GM19397 (cell line): ENCODE measurements around the gene TEKT3.

Experiments
- ATAC-seq: cut with Tn5 transposase; IDR thresholded peaks from one replicate; pipeline ENCODE4 v1.9.1; 2021; ENCODE audit warnings: mild to moderate bottlenecking, moderate library complexity; ENCODE audit not compliant: unreplicated experiment

TEKT3 gene

DNA sequence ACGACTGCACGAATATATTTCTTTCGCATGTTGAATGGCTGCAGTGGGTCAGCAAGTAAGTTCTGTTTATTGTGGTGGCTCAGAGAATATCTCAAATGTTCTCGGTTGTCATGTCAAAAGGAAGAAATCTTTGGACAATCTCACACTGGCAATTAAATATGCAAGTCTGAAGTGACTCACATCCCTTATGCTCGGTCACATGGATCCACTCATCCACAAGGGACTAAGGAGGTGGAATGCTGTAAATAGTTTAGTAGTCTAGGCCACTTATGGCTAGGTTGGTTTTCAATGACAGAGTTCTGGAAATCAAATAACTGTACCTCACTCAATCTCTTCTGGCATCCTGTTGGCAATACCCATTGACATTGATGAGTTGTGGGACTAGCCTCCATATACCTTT lies 43.2 kb downstream of the TEKT3 start:
- ATAC-seq, result no peak

DNA sequence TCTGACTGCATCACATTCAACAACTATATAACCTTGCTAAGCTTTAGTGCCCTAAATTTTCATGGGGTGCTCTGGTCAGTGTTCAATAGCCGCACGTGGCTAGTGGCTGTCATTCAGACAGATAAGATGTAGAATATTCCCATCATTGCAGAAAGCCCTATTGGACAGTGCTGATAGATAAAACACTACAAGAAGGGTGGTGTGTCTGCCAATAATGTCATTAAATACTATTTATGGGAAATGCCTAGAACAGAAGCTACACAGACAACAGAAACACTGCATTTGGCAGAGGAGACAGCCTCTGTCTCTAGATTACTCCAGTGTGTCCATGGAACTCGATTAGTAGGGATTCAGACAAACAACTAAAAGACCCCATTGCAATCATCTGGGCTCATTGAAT lies 47.8 kb downstream of the TEKT3 start:
- no peak for ATAC-seq

DNA sequence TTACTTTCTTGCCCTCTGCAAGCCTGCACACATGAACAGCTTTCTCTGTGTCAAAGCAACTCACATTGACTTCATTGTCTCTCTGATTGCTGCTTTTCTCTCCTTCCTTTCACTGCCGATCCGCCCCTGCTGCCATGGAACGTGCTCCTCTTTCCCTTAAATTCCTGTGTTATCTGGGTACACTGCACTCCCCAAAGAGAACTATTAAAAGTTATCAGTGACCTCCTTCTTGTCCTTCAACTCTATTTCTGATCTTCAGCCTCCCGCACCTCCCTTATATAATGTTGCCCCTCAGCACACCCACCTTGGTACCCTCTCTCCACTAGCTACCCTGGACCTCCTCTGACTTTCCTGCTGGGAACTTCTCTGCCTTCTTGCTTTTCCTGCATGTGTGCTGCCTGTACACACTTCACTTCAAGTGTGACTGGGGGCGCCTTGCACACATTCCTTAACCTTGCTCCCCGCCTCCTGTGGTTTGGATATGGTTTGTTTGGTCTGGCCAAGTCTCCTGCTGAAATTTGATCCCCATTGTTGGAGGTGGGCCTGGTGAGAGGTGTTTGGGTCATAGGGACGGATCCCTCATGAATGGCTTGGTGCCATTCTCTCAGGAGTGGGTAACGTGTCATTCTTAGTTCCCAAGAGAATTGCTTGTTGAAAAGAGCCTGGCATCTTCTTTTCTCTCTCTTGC lies 49.6 kb downstream of the TEKT3 start:
- no peak for ATAC-seq

DNA sequence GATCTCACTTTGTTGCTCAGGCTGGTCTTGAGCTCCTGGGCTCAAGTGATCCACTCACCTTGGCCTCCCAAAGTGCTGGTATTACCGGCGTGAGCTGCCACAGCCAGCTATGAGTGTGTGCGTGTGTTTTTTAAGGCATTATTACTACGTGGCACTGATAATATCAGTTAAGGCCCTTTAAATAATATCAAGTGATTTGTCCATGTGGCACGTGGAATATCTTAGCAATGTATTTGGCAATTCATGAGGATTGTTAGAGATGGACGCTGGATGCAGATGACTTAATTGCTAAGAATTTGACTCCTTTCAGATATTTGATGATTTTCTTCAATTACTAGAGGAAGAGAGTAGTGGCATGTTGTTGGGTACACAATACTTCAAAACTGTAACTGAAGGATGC lies 50.8 kb downstream of the TEKT3 start:
- no peak for ATAC-seq

DNA sequence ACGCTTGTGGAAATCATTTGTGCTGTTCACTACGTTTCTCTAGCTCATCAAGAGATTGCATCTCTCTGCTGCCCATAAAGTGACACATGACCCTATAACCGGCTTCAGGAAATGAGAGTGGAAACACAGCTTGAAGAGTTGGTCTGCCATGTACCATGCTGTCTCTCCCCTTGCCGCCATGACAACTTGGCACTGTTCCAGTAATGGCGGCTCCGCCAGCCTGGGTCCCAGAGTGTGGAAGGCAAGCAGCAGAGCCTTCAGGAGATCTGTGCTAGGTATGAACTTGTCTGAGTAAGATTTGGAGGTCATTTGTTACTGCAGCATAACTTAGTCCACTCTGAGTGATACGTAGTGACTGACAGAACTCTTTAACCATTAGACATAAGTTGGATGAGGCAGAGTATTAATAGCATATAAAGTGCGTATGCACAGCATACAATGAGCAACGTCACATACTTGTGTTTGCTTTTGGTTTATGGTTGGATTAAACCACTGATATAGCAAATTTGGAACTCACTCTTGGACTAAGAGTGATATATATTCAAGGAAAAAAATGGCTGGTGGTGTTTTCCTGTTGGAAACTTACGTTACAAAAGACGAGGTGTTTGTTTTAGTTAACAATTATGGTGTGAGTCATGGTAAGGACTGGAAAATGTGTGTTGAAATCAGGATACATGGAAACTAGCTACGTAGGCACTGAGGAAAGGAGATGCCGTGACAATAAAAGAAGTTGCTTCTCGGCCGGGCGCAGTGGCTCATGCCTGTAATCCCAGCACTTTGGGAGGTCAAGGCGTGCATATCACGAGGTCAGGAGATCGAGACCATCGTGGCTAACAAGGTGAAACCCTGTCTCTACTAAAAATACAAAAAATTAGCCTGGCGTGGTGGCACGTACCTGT lies 51.9 kb downstream of the TEKT3 start:
- no peak for ATAC-seq

DNA sequence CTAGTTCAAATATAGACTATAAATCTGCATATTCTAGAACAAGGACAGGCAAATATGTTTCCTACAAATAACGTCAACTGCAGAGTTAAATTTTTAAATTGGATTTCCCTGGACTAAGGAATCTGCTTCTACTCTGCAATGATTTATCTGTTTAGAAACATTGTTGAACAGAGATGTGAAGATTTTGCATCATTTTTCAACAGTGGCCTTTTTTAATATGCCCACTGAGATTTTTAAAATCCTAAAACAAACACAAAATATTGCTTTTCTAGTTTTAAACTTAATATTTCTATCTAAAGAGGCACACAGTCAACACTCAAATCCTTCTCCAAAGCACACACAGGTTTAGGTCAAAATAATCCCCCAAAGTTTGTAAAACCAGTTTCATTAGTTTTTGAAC lies 52.5 kb downstream of the TEKT3 start:
- ATAC-seq, result no peak

DNA sequence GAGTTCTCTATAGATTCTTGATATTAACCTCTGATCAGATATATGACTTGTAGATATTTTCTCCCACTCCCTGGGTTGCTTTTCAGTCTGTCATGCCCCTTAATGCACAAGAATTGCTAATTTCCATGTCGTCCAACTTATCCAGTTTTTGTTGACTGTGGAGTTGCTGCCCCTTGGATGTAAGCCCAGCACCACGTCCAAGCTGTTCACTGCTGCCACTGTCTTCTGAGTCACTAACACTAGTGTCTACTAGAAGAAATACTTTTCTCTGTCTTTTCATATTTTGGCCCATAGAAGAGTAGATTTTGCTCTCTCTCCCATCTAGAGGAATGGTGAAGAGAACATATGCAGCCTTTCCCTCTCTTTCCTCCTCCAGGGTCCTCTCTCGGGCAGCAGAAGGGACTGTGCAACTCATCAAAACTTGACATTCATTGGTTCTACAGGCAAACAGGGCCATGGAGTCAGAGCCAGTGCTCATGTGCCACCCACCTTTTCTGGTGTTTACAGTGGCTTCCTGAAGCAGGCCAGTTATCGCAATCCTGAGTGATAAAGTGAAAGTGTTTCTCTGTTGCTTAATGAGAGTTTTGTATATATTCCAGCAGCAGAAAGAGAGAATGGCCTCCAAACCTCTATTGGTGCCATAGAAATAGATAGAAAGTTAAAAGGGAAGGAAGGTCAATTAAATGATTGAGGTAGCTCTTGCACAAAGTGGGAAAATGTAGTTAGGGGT lies 53.7 kb downstream of the TEKT3 start:
- no peak for ATAC-seq

DNA sequence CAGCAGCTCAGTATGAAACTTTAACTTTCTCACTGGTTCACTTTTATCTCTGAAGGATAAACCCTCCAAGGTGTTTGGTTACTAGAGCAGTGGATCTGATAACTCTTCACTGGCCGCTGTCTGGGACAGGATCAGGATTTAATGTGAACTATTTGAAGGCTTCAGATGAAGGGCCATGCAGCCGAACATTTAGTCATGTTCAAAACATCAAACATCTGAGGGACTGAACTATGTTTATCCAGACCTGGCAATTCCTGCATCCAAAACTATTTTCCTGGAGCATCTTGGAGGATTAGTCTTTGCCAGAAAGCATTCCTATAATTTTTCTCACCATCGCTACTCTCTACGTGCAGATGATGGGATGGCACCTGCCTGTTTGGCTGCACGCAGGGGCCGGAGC lies 55.9 kb downstream of the TEKT3 start:
- ATAC-seq, result no peak

DNA sequence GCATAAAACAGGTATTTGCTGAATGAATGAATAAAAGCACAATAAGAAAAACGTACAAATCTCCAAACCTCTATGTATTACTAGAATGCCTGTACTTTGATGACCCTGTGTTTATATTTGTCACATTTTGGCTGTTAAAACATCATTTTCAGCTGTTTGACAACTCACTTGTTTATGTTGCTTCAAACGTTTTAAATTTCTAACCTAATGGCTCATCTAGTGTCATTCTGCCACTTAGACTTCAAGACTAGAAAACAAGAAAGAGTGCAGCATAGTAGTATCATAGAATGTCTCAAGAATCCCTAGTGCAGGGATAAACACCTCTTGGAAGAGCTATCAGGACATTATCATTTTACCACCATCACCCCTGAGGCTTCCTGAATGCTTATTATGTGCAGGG lies 56.9 kb downstream of the TEKT3 start:
- ATAC-seq, result no peak

DNA sequence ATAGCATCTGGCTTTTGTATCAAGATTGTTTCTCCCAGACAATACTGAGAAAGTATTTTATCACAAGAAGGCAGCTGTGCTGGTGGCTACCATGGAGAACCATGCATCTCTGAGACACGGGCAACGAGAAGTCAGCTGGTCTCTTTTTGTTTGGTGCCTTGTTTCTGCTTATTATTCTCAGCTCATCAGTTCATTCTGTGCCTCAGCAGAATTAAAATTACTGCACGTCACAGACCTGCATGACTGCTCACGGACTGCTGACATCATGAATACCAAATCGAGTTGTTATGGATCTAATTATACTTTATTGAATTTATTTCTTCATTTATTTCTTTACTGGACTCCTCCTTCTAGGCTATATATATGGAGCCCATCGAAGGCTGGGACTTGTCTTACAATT lies 57.3 kb downstream of the TEKT3 start:
- ATAC-seq, result no peak

DNA sequence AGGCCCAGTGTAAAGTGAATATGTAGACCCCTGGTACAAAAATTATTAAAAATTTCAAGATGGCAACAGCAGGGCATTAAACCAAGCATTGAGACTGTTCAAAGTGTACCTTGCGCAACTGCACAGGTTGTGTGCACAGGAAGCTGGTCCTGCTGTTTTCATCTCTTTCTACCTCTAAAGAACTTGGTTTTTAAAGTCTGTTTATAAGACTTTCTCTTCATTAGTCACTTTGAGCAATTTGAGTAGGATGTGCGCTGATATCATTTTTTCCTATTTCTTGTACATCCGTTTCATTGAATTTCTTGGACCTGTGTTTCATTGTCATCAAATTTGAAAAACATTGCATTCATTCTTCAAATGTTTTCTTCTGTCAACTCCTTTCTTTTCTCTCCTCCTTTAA lies 59.5 kb downstream of the TEKT3 start:
- no peak for ATAC-seq

DNA sequence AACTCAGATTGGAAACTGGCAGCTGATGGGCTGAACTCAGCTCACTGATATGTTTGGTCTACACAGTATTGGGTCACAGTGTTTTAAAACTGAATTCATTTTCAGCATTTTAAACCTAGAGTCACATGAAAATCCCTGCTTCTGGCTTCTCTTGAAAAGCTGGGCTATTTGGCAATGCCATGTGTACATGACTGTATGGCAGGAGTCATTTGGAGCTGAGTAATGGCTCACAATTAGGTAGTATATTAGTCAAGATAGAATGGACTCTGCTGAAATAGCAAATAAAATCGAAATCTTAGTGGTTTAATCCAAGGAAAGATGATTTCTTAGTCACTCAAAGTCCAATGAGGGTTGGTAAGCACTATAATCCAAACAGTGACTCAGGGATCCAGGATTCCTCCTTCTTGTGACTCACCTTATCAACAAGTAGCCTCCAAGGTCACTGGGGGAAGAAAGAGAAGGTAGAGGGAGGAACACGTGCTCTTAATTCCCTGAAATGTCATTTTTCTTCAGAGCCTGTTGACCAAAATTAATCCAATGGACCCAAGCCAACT lies 62.4 kb downstream of the TEKT3 start:
- no peak for ATAC-seq

DNA sequence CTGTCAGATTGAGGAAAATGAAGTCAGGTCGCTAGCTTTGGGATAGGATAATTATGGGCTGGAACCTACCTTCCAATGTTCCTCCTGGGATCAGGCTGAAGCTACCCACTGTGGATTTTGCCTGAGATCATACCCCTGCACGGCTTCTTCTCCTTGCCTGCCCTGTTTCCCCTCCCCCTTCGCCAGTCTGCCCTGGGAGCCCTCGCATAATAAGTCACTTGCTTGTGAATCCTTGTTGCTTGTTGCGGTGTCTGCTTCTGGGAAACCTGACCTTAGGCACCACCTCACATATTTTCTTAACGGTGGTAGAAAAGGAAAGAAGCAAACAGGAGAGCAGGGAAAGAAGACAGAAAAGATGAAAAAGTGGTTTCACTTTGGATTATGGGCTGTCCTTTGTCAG lies 63.0 kb downstream of the TEKT3 start:
- no peak for ATAC-seq

DNA sequence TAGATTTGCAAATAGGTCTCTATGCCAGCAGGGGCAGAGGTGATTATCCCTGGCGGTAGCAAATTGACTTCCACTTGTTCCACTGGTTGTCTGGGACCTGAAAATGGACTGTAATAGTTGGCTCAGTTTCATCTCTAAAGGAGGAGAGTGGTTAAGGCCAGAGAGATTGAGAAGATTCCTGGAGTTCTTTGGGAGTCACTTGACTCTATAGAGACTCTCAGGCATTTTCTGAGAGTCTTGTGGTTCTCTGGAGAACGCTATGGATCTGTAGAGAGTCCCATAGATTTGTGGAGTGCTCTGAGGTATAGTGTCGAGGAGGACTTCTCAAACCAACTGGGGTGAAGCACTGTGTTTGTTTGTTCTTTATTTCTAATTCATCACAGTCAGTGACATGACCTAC lies 67.4 kb downstream of the TEKT3 start:
- no peak for ATAC-seq

DNA sequence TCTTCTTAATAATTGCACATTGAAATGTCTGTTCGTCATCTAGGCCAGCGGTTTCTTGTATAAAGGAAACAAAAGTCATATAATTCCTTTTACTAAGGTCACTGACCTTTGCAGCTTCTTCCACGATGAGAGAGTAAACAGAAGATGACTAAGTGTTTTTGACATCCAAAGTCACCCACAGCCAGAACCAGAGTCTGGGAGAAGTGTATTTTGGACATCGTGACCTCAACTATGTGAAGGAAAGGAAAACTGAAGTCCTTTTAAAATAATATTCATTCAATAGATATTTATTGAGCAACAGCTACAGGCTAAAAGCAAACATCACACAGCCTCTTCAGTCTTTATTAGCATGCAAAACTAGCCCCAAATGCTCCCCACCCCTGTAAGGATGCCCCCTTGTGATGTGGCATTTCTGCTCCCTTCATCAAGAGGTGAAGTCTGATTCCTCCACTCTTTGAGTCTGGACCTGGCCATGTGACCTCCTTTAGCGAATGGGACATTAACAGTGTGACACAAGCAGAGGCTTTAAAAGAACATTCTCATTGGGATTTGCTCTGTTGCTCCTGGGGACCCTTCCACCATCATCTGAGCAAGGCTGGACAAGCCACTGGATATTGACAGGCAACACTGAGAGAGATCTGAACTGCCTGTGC lies 68.1 kb downstream of the TEKT3 start:
- no peak for ATAC-seq

DNA sequence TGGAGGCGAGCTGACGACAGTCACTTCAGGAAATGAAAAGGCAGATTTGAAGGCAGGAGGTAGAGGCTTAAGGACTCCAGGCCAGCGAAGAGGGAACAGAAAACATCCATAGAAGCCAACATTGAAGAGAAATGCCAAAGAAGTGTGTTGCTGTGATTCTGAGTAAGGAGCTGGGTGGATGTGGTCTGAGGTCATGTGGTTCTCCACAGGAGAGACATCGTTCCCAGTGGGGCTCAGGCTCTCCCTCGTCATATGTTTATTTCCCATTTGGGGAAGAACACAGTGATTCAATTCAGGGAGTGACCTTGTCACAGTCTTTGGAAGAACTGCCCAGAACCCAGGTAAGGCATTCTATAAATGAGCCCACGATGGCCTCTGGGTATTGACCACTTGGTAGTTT lies 69.7 kb downstream of the TEKT3 start:
- ATAC-seq, result no peak

DNA sequence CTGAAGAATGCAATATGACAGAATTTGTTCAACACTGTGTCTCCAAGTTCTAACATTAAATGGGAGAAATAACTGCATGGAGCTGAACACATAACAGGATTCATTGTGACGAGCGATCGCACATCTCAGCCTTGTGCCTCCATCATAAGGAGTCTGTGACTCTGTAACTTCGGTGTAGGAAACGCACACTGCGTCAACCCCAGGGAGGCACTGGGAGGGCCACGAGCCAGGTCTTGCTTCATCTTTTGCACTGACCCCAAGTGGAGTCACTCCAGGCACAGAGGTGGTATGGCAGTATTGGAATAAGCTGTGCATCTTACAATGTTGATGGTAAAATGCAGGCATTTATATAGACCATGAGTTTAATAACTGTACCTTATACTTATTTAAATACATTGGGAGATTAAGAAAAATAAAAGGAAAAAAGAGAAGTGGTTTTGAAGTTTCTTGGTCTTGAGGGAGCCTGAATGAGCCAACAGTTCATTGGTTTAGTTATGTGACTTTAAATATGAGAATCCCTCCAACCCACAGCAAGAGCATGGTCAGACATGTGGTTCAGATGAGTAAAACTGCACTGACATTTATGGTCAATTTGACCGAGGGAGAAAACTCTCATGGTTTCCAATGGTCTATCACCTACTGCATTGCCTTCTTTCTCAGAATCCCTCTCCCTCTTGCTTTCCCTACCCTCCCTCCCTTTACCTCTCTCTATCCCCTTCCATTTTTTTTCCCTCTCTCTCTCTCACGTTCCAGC lies 70.6 kb downstream of the TEKT3 start:
- no peak for ATAC-seq

DNA sequence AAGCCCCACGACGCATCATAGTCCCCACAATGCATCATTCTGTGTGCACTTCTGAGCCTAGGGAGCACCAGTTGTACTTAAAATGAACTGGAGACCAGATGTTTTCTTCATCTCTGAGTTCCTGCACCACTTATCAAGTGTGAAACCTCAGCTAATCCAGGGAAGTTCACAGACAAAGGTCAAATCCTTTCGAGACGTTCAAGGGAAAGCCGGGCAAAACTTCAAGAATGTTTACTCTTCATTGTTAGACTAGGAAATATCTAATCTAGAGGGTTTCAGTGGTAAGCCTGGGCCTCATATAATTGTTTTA lies 71.7 kb downstream of the TEKT3 start:
- ATAC-seq, result no peak

DNA sequence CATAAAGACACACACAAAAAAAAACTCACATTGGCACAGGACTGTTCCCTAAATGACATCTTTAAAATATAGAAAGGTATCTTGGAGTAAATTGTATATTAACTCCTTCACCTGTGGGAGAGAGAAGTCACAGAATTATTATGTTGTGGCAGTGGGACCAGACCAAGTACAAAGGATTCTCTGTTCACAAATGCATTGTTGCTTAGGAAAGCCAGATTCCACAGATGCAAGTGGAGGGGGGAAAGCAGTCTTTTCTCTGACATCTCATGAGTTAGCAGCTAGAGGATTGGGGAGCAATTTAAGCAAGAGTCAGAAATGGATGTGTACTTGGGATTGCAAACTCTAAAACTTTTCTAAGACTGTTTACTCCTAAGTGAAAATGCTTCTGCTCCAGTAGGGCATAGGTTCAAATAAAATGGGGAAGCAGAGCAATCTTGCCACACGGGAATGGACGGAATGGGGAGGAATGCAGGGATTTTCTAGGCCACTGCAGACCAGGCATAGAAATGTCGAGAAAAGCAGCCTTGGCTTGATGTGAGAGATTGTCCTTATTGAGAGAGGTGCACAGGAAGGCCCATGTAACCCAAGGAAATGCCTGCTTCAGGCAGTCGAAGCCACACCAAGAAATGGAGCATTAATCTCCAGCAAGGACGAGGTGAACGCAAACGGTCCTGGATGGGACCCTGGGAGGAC lies 72.2 kb downstream of the TEKT3 start:
- no peak for ATAC-seq

DNA sequence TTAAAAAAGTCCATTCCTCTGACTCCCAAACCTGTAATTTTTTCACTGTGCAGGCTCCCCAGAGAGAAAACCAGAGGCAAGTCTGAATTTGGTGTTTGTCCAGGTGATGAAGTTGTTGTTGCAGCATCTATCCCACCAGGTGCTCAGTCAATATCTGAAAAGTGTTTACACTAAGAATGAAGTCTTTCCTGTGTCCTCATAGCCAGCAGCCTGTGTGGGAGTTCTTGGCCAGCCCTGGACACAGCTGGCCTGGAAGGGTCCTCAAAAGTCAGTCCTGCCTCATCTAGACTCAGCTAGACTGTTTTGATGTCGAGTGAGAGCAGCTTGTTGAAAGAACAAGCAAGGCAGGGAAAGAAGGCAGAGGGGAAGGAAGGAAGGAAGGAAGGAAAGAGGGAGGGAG lies 72.9 kb downstream of the TEKT3 start:
- no peak for ATAC-seq
